ENCODE results near the gene LSM12. TPM values are rescaled to one million over a fixed set of nuclear protein-coding genes. Genes with fewer than 3 reads are reported as not detected.

Gene LSM12
- total and polyA plus RNA-seq, 2 donors (not counting 3 experiments of a cell fraction or from before 2014, with no cell fraction given) = 36.5 to 68.9 TPM

GRCh38 chr17:44053125-44053872 is 13.2 kb downstream of the LSM12 start:
- Histone ChIP-seq H2AFZ (ENCODE audit: low read depth, low read length) (no peak overlapping the region), H3K27ac (ENCODE audit: insufficient read depth, low read depth, low read length) (no peak overlapping the region), H3K27me3 (ENCODE audit: control insufficient read depth in 2 of 2, insufficient read depth in 2 of 2, low read length in 2 of 2) (no peaks in the 10 kb centered on the region), H3K9ac (replicated peaks; ENCODE audit: extremely low read depth, insufficient read depth, low read length) (no peak overlapping the region), H3K9me1 (replicated peaks; ENCODE audit: control insufficient read depth, extremely low read depth, insufficient read depth, low read length) (no peaks in the 10 kb centered on the region), H3K79me2 (ENCODE audit: control insufficient read depth, insufficient read depth, low read length) (peaks cover 78% of the 10 kb centered on the region), H3K4me1 (ENCODE audit: control insufficient read depth, extremely low read depth, insufficient read depth, low read length) (no peaks in the 10 kb centered on the region), H3K36me3 (ENCODE audit: control insufficient read depth in 2 of 2, extremely low read depth in 1 of 2, insufficient read depth in 2 of 2, low read length in 2 of 2) (peaks cover 9 to 33% of the 10 kb centered on the region in 2 experiments), H3K9me3 (replicated peaks; ENCODE audit: control insufficient read depth, insufficient read depth, low read length) (no peaks in the 10 kb centered on the region), H3K4me2 (ENCODE audit: insufficient read depth, low read length) (no peak overlapping the region), H3K4me3 (replicated peaks in 1 of 3; ENCODE audit: insufficient read depth in 1 of 3, low read depth in 1 of 3, low read length in 3 of 3) (no peak overlapping the region), H4K20me1 (replicated peaks; ENCODE audit: control insufficient read depth, extremely low read depth, insufficient read depth, low read length) (peaks cover 4% of the 10 kb centered on the region)
- ChIA-PET POLR2A (interaction anchor here (0.5 kb wide), 1 partner anchor 11 kb away, joined by 4 read pairs; no protein-coding TSS in a partner anchor), CTCF (interaction anchor here (0.7 to 1.6 kb wide), 3 partner anchors 12 to 70 kb away, joined by 3 to 4 read pairs (median 3); partner anchors contain the start of gene HDAC5)
- no peak for FAIRE-seq
- DNase-seq (ENCODE audit: low read depth, low spot score) = no peak
- dilution Hi-C loops (cut with MboI; ENCODE audit: extremely low pct_ligation_motif_present, low sequenced_read_pairs) = no loop called here
- BruUV-seq (replicated peaks) = no TSS peak
- intact Hi-C loops (cut with micrococcal nuclease) = no loop called here
- no peak for TF ChIP-seq FOS (IDR thresholded peaks at IDR 0.05; ENCODE audit: borderline replicate concordance, insufficient read depth, low read length)
- TF ChIP-seq, protein P1, sequence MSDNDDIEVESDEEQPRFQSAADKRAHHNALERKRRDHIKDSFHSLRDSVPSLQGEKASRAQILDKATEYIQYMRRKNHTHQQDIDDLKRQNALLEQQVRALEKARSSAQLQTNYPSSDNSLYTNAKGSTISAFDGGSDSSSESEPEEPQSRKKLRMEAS (IDR thresholded peaks at IDR 0.05; ENCODE audit: insufficient read depth, insufficient read length) = no peak
- TF ChIP-seq JUN (IDR thresholded peaks at IDR 0.05; ENCODE audit: borderline replicate concordance, insufficient read depth, insufficient read length, low read depth) = no peak
- no peak for TF ChIP-seq POLR2A (IDR thresholded peaks at IDR 0.05; ENCODE audit: low read depth, low read length)
- TF ChIP-seq GATA2 (IDR thresholded peaks at IDR 0.05; ENCODE audit: insufficient read depth, insufficient read length, low read depth, low read length) = no peak
- TF ChIP-seq POLR2AphosphoS5 (IDR thresholded peaks at IDR 0.05; ENCODE audit: insufficient read depth, low read depth, low read length) = no peak
- TF ChIP-seq MYC (IDR thresholded peaks at IDR 0.05; ENCODE audit: low read depth, low read length) = no peak
- TF ChIP-seq CTCF (IDR thresholded peaks at IDR 0.05; ENCODE audit: extremely low read depth in 1 of 2, insufficient read depth in 1 of 2, low read depth in 1 of 2, low read length in 2 of 2) = no peak
- no peak for TF ChIP-seq EZH2 (IDR thresholded peaks at IDR 0.05; ENCODE audit: borderline replicate concordance, low read depth, low read length, severe bottlenecking)
